ENCODE measurements around the gene LSM14B. TPM values are rescaled to one million over a fixed set of nuclear protein-coding genes. Genes with fewer than 3 reads are reported as not detected.

LSM14B gene
- total RNA-seq, 1 donor from 2014 or later = 23.3 TPM

DNA sequence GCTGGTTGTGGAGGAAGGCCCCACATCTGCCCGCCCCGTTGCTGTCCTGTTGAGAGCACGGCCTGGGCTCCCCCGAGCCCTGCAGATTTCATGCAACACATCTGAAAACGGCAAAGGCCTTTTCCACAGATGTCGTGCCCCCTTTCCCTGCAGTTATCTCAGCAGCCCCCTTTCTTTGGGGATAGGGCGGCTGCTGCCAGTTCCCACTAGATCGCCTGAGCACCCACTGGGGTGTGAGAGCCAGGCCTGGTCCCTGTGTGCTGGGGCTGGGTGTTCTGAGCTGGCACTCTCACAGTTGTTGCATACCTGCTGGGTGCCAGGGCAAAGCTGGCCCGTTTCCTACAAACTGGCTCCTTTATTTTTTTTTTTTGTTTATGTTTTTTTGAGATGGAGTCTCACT is 48.3 kb downstream of the LSM14B start:
- H3K4me3 ChIP-seq (ENCODE audit: low read depth, low read length) = no peak overlapping the region
- DNase-seq (ENCODE audit: low read depth) = no peak
- TF ChIP-seq, protein P1, sequence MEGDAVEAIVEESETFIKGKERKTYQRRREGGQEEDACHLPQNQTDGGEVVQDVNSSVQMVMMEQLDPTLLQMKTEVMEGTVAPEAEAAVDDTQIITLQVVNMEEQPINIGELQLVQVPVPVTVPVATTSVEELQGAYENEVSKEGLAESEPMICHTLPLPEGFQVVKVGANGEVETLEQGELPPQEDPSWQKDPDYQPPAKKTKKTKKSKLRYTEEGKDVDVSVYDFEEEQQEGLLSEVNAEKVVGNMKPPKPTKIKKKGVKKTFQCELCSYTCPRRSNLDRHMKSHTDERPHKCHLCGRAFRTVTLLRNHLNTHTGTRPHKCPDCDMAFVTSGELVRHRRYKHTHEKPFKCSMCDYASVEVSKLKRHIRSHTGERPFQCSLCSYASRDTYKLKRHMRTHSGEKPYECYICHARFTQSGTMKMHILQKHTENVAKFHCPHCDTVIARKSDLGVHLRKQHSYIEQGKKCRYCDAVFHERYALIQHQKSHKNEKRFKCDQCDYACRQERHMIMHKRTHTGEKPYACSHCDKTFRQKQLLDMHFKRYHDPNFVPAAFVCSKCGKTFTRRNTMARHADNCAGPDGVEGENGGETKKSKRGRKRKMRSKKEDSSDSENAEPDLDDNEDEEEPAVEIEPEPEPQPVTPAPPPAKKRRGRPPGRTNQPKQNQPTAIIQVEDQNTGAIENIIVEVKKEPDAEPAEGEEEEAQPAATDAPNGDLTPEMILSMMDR (conservative IDR thresholded peaks at IDR 0.05; ENCODE audit: low read depth, low read length) = no peak

DNA sequence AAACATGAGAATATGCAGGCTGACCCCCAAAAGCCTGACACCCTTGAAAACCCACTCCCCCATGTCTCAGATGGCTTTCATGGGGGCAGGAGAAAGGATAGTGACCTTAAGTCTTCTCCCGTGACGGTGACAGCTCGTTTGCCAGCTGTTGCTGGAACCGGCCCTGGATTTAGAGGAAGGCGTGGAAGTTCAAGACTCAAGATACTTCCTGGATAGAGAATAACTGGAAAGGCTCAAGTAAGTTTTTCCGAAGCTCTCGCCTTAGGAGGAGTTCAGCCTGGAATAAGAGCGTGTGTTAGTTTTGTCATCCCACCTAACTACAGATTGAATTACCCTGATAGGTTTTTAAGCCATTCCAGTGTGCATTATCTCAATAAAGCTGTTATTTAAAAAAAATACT is 49.0 kb downstream of the LSM14B start:
- DNase-seq (ENCODE audit: low read depth) = no peak
- H3K4me3 ChIP-seq (ENCODE audit: low read depth, low read length) = no peak overlapping the region
- TF ChIP-seq, protein P1 (conservative IDR thresholded peaks at IDR 0.05; ENCODE audit: low read depth, low read length) = no peak

DNA sequence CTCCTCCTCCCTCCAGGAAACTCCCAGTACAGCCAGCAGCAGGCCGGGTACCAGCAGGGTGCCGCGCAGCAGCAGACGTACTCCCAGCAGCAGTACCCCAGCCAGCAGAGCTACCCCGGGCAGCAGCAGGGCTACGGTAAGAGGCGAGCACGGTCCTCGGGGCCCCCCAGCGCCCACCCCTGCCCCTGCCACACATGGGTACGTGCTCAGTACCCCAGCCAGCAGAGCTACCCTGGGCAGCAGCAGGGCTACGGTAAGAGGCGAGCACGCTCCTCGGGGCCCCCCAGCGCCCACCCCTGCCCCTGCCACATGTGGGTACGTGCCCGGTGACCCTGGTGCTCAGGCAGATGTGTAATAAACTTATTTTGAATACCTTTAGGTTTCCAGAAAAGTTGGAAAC is 50.4 kb downstream of the LSM14B start:
- no peak for DNase-seq (ENCODE audit: low read depth)
- no peak overlapping the region for H3K4me3 ChIP-seq (ENCODE audit: low read depth, low read length)
- TF ChIP-seq, protein P1 (conservative IDR thresholded peaks at IDR 0.05; ENCODE audit: low read depth, low read length) = no peak

DNA sequence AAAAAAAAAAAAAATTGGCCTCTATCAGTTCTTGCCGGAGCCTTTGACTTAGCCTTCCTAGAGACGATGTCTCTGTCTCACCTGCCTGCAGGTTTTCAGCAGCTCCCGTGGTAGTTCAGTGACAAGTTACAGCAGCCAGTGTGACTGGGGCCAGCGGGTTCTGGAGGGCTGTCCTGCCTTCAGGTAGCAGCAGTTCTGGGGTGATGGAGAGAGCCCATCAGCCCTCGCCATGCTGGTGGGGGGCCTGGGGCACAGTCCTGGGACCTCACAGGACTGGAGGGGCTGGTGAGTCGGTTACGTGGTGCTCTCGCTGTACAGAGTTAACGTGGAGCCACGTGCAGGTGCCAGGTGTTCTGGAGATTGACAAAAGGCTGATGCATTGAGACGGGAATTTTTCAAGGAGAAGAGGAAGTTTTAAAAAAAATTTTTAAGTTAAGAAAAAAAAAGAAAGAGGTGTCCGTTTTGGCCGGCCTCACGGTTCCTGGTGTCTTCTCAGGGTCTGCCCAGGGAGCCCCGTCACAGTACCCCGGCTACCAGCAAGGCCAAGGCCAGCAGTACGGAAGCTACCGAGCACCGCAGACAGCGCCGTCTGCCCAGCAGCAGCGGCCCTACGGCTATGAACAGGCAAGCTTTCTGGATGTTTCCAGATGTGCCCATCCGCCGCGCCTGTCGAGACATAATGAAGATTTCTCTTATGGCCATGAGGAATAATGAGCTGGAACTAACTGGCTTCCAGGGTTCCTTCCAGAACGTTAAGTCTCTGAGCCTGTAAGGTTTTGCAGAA is 51.9 kb downstream of the LSM14B start:
- no peak for DNase-seq (ENCODE audit: low read depth)
- TF ChIP-seq, protein P1 (conservative IDR thresholded peaks at IDR 0.05; ENCODE audit: low read depth, low read length) = no peak
- no peak overlapping the region for H3K4me3 ChIP-seq (ENCODE audit: low read depth, low read length)

DNA sequence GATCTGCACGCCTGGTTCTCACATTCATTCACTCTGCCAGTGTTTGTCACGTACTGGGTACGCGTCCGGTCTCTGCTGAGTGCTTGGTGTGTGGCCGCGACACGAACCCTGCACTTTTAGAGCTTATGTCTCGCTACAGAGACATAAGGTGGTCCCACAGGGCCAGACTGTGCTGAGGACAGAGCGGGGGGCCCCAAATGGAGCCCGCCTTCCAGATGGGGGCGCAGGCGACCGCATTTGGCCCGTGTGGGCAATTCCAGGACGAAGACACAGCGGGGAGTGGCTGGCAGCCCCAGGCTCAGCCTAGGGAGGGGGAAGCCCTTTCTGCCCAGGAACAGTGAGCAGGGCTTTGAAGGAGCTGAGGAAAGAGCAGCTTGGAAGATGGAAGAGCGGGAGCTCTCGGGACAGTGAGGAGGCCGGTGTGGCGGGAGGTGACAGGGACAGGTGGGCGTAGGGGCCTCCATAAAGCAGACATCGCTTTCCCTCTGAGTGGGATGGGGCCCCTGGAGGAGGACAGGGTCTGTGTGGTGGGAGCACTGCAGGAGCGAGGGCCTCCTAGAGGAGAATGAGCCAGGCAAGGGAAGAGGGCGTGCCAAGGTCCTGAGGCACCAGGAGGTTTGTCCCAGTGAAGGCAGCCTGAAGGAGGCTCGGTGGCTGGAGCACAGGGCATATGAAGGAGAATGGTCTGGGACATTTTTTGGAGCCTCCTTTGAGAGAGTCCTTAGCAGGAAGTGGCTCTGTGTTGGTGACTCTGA is 52.8 kb downstream of the LSM14B start:
- H3K4me3 ChIP-seq (ENCODE audit: low read depth, low read length) = no peak overlapping the region
- no peak for DNase-seq (ENCODE audit: low read depth)
- TF ChIP-seq, protein P1 (conservative IDR thresholded peaks at IDR 0.05; ENCODE audit: low read depth, low read length) = no peak

DNA sequence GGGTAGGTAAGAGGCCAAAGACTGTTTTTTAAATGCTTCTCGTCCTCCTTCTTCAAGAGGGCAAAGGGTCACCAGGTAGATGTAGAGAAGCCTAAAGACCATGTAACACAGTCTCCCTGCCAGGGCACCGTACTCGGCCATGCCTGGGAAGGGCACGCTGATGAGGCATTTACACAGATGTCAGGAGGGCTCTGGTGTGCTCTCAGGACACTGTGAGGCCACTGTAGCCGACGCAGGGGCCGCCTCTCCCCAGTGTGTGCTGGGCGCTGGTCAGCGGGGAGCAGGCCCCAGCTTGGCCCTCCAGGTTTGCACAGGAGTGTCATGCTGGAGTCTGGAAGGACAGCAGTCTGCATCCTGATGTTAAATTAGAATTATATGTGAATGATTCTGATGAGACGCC is 53.4 kb downstream of the LSM14B start:
- no peak for DNase-seq (ENCODE audit: low read depth)
- no peak overlapping the region for H3K4me3 ChIP-seq (ENCODE audit: low read depth, low read length)
- TF ChIP-seq, protein P1 (conservative IDR thresholded peaks at IDR 0.05; ENCODE audit: low read depth, low read length) = no peak

Measured in epithelial cell of proximal tubule (primary cell).